HEK293 (cell line): ENCODE results near the gene DDOST.

Experiments
- CTCF ChIA-PET: fragments of 350-600 bp; formaldehyde crosslinking; extraction: SDS; loops from one replicate; lab custom pipeline; 2021; ENCODE audit warnings: antibody characterized with exemption; lab: Yijun Ruan, JAX
- POLR2A ChIA-PET: fragments of 300-600 bp; formaldehyde crosslinking; extraction: SDS; loops from one replicate; lab custom pipeline; 2020; ENCODE audit warnings: antibody characterized with exemption, inconsistent platforms; lab: Yijun Ruan, JAX
- H3K27ac ChIP-seq: fragments of 200-500 bp; sonication (Bioruptor generic); 2 replicates; pipeline ENCODE4 v1.5.1; 2014; ENCODE audit warnings: low read depth, low read length, control low read depth, inconsistent platforms; ENCODE audit errors: extremely low read depth
- H3K36me3 ChIP-seq, 2 experiments: fragments of 200-500 bp in 1 of 2; sonication (Bioruptor generic) in 1 of 2; 1 replicate in 1 of 2; 2 replicates in 1 of 2; pipeline ENCODE4 v1.5.1; 2014 to 2017; ENCODE audit warnings: inconsistent platforms in 2 of 2, low read length in 2 of 2; ENCODE audit not compliant: control insufficient read depth in 2 of 2, insufficient read depth in 1 of 2
- H3K4me1 ChIP-seq: fragments of 200-500 bp; sonication (Bioruptor generic); 2 replicates; pipeline ENCODE4 v1.5.1; 2014; ENCODE audit warnings: mild to moderate bottlenecking, low read length, inconsistent platforms; ENCODE audit not compliant: control insufficient read depth, insufficient read depth
- H3K4me3 ChIP-seq: 2 replicates; pipeline ENCODE4 v1.5.1; 2011; ENCODE audit warnings: low read depth, mild to moderate bottlenecking, control low read depth, low read length, moderate library complexity
- H3K9me3 ChIP-seq: fragments of 200-500 bp; sonication (Bioruptor generic); 2 replicates; pipeline ENCODE4 v1.5.1; 2014; ENCODE audit warnings: low read depth, low read length, inconsistent platforms; ENCODE audit not compliant: control insufficient read depth, insufficient read depth
- ATF2 ChIP-seq: fragments of 450-650 bp; formaldehyde crosslinking; IDR thresholded peaks from 2 replicates; pipeline ENCODE4 v1.5.1; 2016; ENCODE audit warnings: missing biosample characterization, missing genetic modification characterization, low read depth
- FEZF1 ChIP-seq: fragments of 450-650 bp; formaldehyde crosslinking; IDR thresholded peaks from 2 replicates; pipeline ENCODE4 v1.5.1; 2016; ENCODE audit warnings: missing biosample characterization, missing genetic modification characterization
- GLIS1 ChIP-seq: fragments of 450-650 bp; formaldehyde crosslinking; IDR thresholded peaks from 2 replicates; pipeline ENCODE4 v1.5.1; 2016; ENCODE audit warnings: missing biosample characterization, missing genetic modification characterization
- KLF8 ChIP-seq: fragments of 450-650 bp; formaldehyde crosslinking; IDR thresholded peaks from 2 replicates; pipeline ENCODE4 v1.5.1; 2016; ENCODE audit warnings: missing biosample characterization, missing genetic modification characterization
- PRDM1 ChIP-seq: fragments of 450-650 bp; formaldehyde crosslinking; IDR thresholded peaks from 2 replicates; pipeline ENCODE4; 2016; ENCODE audit warnings: missing biosample characterization, missing genetic modification characterization
- REST ChIP-seq: fragments of 450-650 bp; formaldehyde crosslinking; IDR thresholded peaks from 2 replicates; pipeline ENCODE4 v1.5.1; 2016; ENCODE audit warnings: missing biosample characterization, missing genetic modification characterization
- ZBTB20 ChIP-seq: fragments of 450-650 bp; formaldehyde crosslinking; IDR thresholded peaks from 2 replicates; pipeline ENCODE4 v1.5.1; 2016; ENCODE audit warnings: missing biosample characterization, missing genetic modification characterization
- ZBTB48 ChIP-seq: fragments of 450-650 bp; formaldehyde crosslinking; IDR thresholded peaks from 2 replicates; pipeline ENCODE4 v1.5.1; 2016; ENCODE audit warnings: missing biosample characterization, missing genetic modification characterization
- ZFP37 ChIP-seq: fragments of 450-650 bp; formaldehyde crosslinking; IDR thresholded peaks from 2 replicates; pipeline ENCODE4 v1.5.1; 2016; ENCODE audit warnings: missing biosample characterization, missing genetic modification characterization
- ZNF221 ChIP-seq: fragments of 450-650 bp; formaldehyde crosslinking; IDR thresholded peaks from 2 replicates; pipeline ENCODE4 v1.5.1; 2017; ENCODE audit warnings: missing biosample characterization, missing genetic modification characterization, borderline replicate concordance
- ZNF24 ChIP-seq: fragments of 450-650 bp; formaldehyde crosslinking; IDR thresholded peaks from 2 replicates; pipeline ENCODE4 v1.5.1; 2016; ENCODE audit warnings: missing biosample characterization, missing genetic modification characterization
- ZNF266 ChIP-seq: fragments of 450-650 bp; formaldehyde crosslinking; IDR thresholded peaks from 2 replicates; pipeline ENCODE4 v1.5.1; 2016; ENCODE audit warnings: missing biosample characterization, missing genetic modification characterization, low read depth
- ZNF354C ChIP-seq: fragments of 450-650 bp; formaldehyde crosslinking; IDR thresholded peaks from 2 replicates; pipeline ENCODE4 v1.5.1; 2016; ENCODE audit warnings: missing biosample characterization, missing genetic modification characterization, low read depth, borderline replicate concordance
- ZNF404 ChIP-seq: fragments of 450-650 bp; formaldehyde crosslinking; IDR thresholded peaks from 2 replicates; pipeline ENCODE4 v1.5.1; 2017; ENCODE audit warnings: missing biosample characterization, missing genetic modification characterization
- ZNF645 ChIP-seq: fragments of 450-650 bp; formaldehyde crosslinking; IDR thresholded peaks from 2 replicates; pipeline ENCODE4; 2016; ENCODE audit warnings: missing biosample characterization, missing genetic modification characterization
- ZNF792 ChIP-seq: fragments of 450-650 bp; formaldehyde crosslinking; IDR thresholded peaks from 2 replicates; pipeline ENCODE4 v1.5.1; 2016; ENCODE audit warnings: missing biosample characterization, missing genetic modification characterization

DDOST gene

GRCh38 chr1:20657024-20657423 lies 4.1 kb downstream of the DDOST start:
- peak; percentile 69 for TF ChIP-seq GLIS1
- TF ChIP-seq ZNF404 (tag by site-specific recombination), result no peak
- peaks cover 33 to 81% of the 10 kb centered on the region in 2 experiments for H3K36me3 ChIP-seq
- H3K4me1 ChIP-seq, result no peaks in the 10 kb centered on the region
- H3K4me3 ChIP-seq, result no peak overlapping the region
- H3K27ac ChIP-seq, result no peak overlapping the region
- POLR2A ChIA-PET, result no interaction called here
- CTCF ChIA-PET, result no interaction called here
- H3K9me3 ChIP-seq, result no peaks in the 10 kb centered on the region

- peaks cover 45 to 98% of the 10 kb centered on the region in 2 experiments for H3K36me3 ChIP-seq
- no peak overlapping the region for H3K27ac ChIP-seq
- TF ChIP-seq ZNF354C (no peak), REST (no peak), ZBTB48 (tag by site-specific recombination) (0 out of 2 replicates have a peak, but pooled peaks have one; percentile 19)
- H3K4me1 ChIP-seq, result no peaks in the 10 kb centered on the region
- H3K4me3 ChIP-seq, result no peak overlapping the region
- H3K9me3 ChIP-seq, result no peaks in the 10 kb centered on the region
- ChIA-PET CTCF (interaction anchor here (0.6 to 1.5 kb wide), 3 partner anchors 21 to 1615 kb away, joined by 3 to 4 read pairs (median 3); no protein-coding TSS in a partner anchor), POLR2A (interaction anchor here (1.6 kb wide), 1 partner anchor 20 kb away, joined by 8 read pairs; no protein-coding TSS in a partner anchor)
Measured at GRCh38 chr1:20654104-20654690, 7.0 kb downstream of the DDOST start.

GRCh38 chr1:20652300-20652699 lies 8.9 kb downstream of the DDOST start:
- Histone ChIP-seq H3K4me3 (no peak overlapping the region), H3K9me3 (no peaks in the 10 kb centered on the region), H3K36me3 (peaks cover 38 to 98% of the 10 kb centered on the region in 2 experiments), H3K4me1 (no peaks in the 10 kb centered on the region), H3K27ac (no peak overlapping the region)
- ChIA-PET CTCF (interaction anchor here (1.1 to 1.2 kb wide), 2 partner anchors 9 to 19 kb away, joined by 3 read pairs; no protein-coding TSS in a partner anchor), POLR2A (interaction anchor here (1.2 to 1.4 kb wide), 2 partner anchors 9 kb away, joined by 3 to 4 read pairs; partner anchors contain the start of gene DDOST)
- TF ChIP-seq ZFP37 (no peak), ZNF792 (tag by site-specific recombination) (no peak), PRDM1 (no peak), ZNF221 (tag by site-specific recombination) (no peak), ZNF645 (tag by site-specific recombination) (no peak), ZNF266 (no peak), FEZF1 (tag by site-specific recombination) (no peak), KLF8 (tag by site-specific recombination) (no peak), ZNF24 (tag by site-specific recombination) (no peak), ZBTB20 (tag by site-specific recombination) (no peak), ATF2 (tag by site-specific recombination) (no peak)
